GM23248 (cell line): ENCODE data around the gene MLLT11. TPM values are rescaled to one million over a fixed set of nuclear protein-coding genes. Genes with fewer than 3 reads are reported as not detected.
"Not testable (repeated sequence)": the region's sequence is repeated elsewhere in the genome, so short reads cannot be mapped to it uniquely, and the experiment has no call there.

Source experiments
- DNase-seq: peaks from one replicate; pipeline ENCODE4 v3.0.0-alpha.2; 2015
- H2AFZ ChIP-seq: fragments of 200-600 bp; sonication (generic); 2 replicates; pipeline ENCODE4 v1.6.1; 2016; ENCODE audit warnings: antibody characterized with exemption
- H3F3A ChIP-seq: fragments of 200-600 bp; sonication (generic); 2 replicates; pipeline ENCODE4 v1.6.1; 2016; ENCODE audit warnings: mild to moderate bottlenecking, antibody characterized with exemption, mixed run types; ENCODE audit not compliant: insufficient read depth
- H3K27ac ChIP-seq: fragments of 200-600 bp; sonication (generic); 2 replicates; pipeline ENCODE4 v1.5.1; 2016; ENCODE audit warnings: mild to moderate bottlenecking
- H3K27me3 ChIP-seq: fragments of 200-600 bp; sonication (generic); replicated peaks from 2 replicates; pipeline ENCODE4 v1.6.1; 2016; ENCODE audit warnings: mild to moderate bottlenecking; ENCODE audit not compliant: insufficient read depth
- H3K36me3 ChIP-seq: fragments of 200-600 bp; sonication (generic); 2 replicates; pipeline ENCODE4 v1.6.1; 2016; ENCODE audit warnings: low read depth, mild to moderate bottlenecking
- H3K4me1 ChIP-seq: fragments of 200-600 bp; sonication (generic); 2 replicates; pipeline ENCODE4 v1.6.1; 2016; ENCODE audit warnings: mild to moderate bottlenecking; ENCODE audit not compliant: insufficient read depth
- H3K4me2 ChIP-seq: fragments of 200-600 bp; sonication (generic); one replicate; pipeline ENCODE4 v1.6.1; 2016; ENCODE audit warnings: mild to moderate bottlenecking; ENCODE audit not compliant: unreplicated experiment
- H3K4me3 ChIP-seq: fragments of 200-600 bp; sonication (generic); 2 replicates; pipeline ENCODE4 v1.5.1; 2016; ENCODE audit warnings: mild to moderate bottlenecking
- H3K79me2 ChIP-seq: fragments of 200-600 bp; sonication (generic); 2 replicates; pipeline ENCODE4 v1.6.1; 2016; ENCODE audit warnings: mild to moderate bottlenecking; ENCODE audit not compliant: insufficient read depth
- H3K9ac ChIP-seq: fragments of 200-600 bp; sonication (generic); 2 replicates; pipeline ENCODE4 v1.6.1; 2016; ENCODE audit warnings: mild to moderate bottlenecking
- H3K9me2 ChIP-seq: fragments of 200-600 bp; sonication (generic); 2 replicates; pipeline ENCODE4 v1.6.1; 2016; ENCODE audit warnings: mixed run types, mild to moderate bottlenecking, moderate library complexity; ENCODE audit not compliant: insufficient read depth
- H3K9me3 ChIP-seq: fragments of 200-600 bp; sonication (generic); one replicate; pipeline ENCODE4 v1.6.1; 2017; ENCODE audit warnings: low read depth
- H4K20me1 ChIP-seq: fragments of 200-600 bp; sonication (generic); 2 replicates; pipeline ENCODE4 v1.6.0; 2016; ENCODE audit not compliant: insufficient read depth
- EZH2 ChIP-seq: fragments of 200-600 bp; sonication (generic); IDR thresholded peaks from 2 replicates; pipeline ENCODE4 v1.6.1; 2018; ENCODE audit warnings: antibody characterized with exemption, mild to moderate bottlenecking; ENCODE audit not compliant: insufficient read depth, poor library complexity, severe bottlenecking
- EZH2phosphoT487 ChIP-seq: fragments of 200-600 bp; sonication (generic); IDR thresholded peaks from 2 replicates; pipeline ENCODE4 v1.6.1; 2018; ENCODE audit warnings: antibody characterized with exemption, moderate library complexity, mild to moderate bottlenecking, low read depth; ENCODE audit not compliant: insufficient read depth
- WGBS, 2 experiments: methylation state at CpG; one replicate each; pipeline ENCODE4 v1.1.6; 2015 to 2017; ENCODE audit warnings: low lambda C conversion rate in 2 of 2, low coverage in 1 of 2; ENCODE audit errors: missing lambda C conversion rate in 2 of 2; 5-methylcytosine and 5-hydroxymethylcytosine counted together
- in situ Hi-C: fragments of 300-500 bp; cut with MboI; formaldehyde crosslinking; loops from 2 replicates; pipeline ENCODE4 v1.15.0; 2020
- polyA plus RNA-seq: library from polyadenylated mRNA; unstranded; fragments of >200 nt; fragmentation: Nextera tagmentation; extraction: Ambion mirVana; gene quantifications from 2 replicates; pipeline ENCODE4 v1.2.1, GENCODE V29; 2016
- total RNA-seq: library from RNA; depleted of rRNA; stranded (reverse); fragments of >200 nt; shearing (Covaris generic); gene quantifications from 2 replicates; pipeline ENCODE4 v1.2.3, GENCODE V29; 2014

The MLLT11 gene
- total and polyA plus RNA-seq, 2 experiments from 2014 or later, result 3.7 to 7.7 TPM

DNA sequence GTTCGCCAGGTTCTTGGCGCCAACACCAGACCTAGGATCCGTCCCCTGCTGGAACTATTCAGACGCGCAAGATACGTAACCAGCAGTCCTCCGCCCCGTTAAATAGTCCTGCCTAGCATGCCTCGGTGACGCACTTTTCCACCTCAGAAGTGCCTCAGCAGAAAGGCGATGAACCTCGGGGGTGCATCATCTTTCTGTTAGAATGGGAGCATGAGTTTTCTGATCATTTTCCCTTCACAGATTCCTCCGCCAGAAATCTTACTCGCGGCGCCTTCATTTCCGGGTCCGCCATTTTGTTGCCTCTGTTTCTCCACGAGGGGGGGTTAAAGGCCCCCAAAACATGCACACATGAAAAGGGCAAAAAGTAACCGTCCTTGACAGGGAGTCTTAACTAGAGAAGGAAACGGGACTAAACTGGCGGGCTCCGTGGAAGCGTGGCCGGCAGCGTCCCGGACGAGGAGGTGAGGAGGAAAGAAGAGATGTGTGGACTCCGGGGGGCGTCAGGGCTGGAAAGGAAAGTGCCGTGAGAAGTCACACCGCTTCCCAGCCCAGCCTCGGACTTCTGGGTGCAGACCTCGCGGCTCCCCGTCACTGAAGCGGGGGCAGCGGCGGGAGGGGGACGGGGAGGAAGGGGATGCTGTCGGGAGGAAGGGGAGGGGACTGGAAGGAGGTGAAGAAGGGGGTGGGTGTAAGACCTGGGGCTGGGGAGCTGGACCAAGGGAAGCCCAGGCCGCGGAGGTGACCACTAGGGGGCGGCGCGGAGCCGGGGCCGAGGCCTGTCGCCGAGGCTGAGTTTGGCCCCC lies 10.5 kb downstream of the MLLT11 start, which contains the start of gene GABPB2:
Gene GABPB2 (plus strand): TSS at position 288 of the 803 bp plus-strand sequence. CDS start 17,429 bp downstream, outside the sequence.
- Histone ChIP-seq H3K79me2 (peaks cover 54% of the 10 kb centered on the region), H3K4me2 (peak within 1 kb of the TSS; percentile 93), H4K20me1 (no peaks in the 10 kb centered on the region), H3K4me3 (peak within 1 kb of the TSS; percentile 96), H3K27me3 (no peaks in the 10 kb centered on the region), H3K27ac (peak within 1 kb of the TSS; percentile 99), H3K36me3 (no peaks in the 10 kb centered on the region), H3F3A (peaks cover 13% of the 10 kb centered on the region; the same call in 1 of the 2 replicates), H2AFZ (peak within 1 kb of the TSS; percentile 89), H3K9ac (peak within 1 kb of the TSS; percentile 98), H3K9me3 (no peaks in the 10 kb centered on the region), H3K4me1 (peaks cover 3% of the 10 kb centered on the region; the same call in 1 of the 2 replicates), H3K9me2 (no peaks in the 10 kb centered on the region)
- WGBS, 2 experiments, result 0 to 1% methylated on average over 33 to 50 of the region's 50 CpGs
- no peak for TF ChIP-seq EZH2
- no peak for TF ChIP-seq EZH2phosphoT487
- peak; percentile 98 for DNase-seq
- in situ Hi-C loops, result no loop called here

DNA sequence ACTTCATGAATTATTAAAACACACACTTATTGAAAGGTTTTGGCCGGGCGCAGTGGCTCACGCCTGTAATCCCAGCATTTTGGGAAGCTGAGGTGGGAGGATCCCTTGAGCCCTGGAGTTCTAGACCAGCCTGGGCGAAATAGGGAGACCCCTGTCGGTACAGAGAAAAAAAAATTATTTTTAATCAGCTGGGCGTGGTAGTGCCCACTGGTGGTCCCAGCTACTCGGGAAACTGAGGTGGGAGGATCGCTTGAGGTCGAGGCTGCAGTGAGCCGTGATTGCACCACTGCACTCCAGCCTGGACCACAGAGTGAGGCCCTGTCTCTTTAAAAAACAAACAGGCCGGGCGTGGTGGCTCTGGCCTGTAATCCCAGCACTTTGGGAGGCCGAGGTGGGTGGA lies 12.0 kb downstream of the MLLT11 start:
- Histone ChIP-seq H3K4me3 (no peak overlapping the region), H3K4me2 (no peak overlapping the region), H3K79me2 (peaks cover 42% of the 10 kb centered on the region), H3K9me2 (no peaks in the 10 kb centered on the region), H3K9ac (no peak overlapping the region), H3K27me3 (no peaks in the 10 kb centered on the region), H3K36me3 (no peaks in the 10 kb centered on the region), H3K27ac (no peak overlapping the region), H2AFZ (peak overlapping the region; percentile 89; the same call in 1 of the 2 replicates), H4K20me1 (no peaks in the 10 kb centered on the region), H3K9me3 (no peaks in the 10 kb centered on the region), H3K4me1 (peaks cover 3% of the 10 kb centered on the region; the same call in 1 of the 2 replicates), H3F3A (peaks cover 13% of the 10 kb centered on the region; the same call in 1 of the 2 replicates)
- WGBS, 2 experiments, result 85 to 90% methylated on average over 13 of the region's 13 CpGs
- TF ChIP-seq EZH2 (no peak), EZH2phosphoT487 (no peak)
- in situ Hi-C loops, result no loop called here
- DNase-seq, result no peak

DNA sequence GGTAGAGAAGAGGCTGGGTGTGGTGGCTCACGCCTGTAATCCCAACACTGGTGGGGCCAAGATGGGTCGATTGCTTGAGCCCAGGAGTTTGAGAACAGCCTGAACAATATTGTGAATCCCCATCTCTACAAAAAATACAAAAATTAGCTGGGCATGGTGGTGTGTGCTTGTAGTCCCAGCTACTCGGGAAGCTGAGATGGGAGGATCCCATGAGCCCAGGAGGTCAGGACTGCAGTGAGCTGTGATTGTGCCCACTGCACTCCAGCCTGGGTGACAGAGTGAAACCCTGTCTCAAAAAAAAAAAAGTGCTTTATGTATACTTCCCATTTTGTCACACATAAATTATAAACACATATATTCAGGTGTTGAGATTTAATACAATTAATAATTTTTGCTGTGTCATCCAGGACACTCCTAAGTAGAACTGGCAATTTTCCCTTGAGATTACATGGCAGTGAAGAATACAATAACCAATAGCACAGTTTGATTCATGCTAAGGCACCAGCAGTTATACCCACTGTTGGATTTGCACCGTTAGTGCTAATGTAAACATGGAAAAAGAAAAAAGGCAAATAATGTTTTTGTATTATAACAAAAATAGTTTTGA lies 25.9 kb downstream of the MLLT11 start:
- no peak overlapping the region for H3K27ac ChIP-seq
- no peaks in the 10 kb centered on the region for H3K36me3 ChIP-seq
- H3K79me2 ChIP-seq, result no peaks in the 10 kb centered on the region
- no peak for DNase-seq
- H3K4me3 ChIP-seq, result no peak overlapping the region
- in situ Hi-C loops, result no loop called here
- no peaks in the 10 kb centered on the region for H4K20me1 ChIP-seq
- H3K9ac ChIP-seq, result no peak overlapping the region
- H2AFZ ChIP-seq, result no peak overlapping the region
- no peaks in the 10 kb centered on the region for H3K9me3 ChIP-seq
- H3K4me2 ChIP-seq, result no peak overlapping the region
- no peaks in the 10 kb centered on the region for H3K4me1 ChIP-seq
- WGBS, 2 experiments, result 83 to 84% methylated on average over 4 of the region's 4 CpGs
- H3K27me3 ChIP-seq, result no peaks in the 10 kb centered on the region
- H3F3A ChIP-seq, result no peaks in the 10 kb centered on the region
- no peak for TF ChIP-seq EZH2
- TF ChIP-seq EZH2phosphoT487, result no peak
- H3K9me2 ChIP-seq, result no peaks in the 10 kb centered on the region

DNA sequence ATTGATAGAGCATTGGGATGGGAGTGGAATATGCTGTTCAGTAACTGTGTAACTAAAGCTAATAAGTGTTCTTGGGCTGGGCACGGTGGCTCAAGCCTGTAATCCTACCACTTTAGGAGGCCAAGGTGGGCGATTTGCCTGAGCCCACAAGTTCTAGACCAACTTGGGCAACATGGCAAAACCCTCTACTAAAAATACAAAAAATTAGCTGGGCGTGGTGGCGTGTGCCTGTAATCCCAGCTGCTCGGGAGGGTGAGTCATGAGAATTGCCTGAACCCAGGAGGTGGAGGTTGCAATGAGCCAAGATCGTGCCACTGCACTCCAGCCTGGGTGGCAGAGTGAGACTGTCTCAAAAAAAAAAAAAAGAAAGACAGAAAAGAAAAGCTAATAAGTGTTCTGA lies 37.2 kb downstream of the MLLT11 start:
- WGBS, 2 experiments, result 68 to 80% methylated on average over 6 of the region's 6 CpGs
- H3K9me3 ChIP-seq, in situ Hi-C loops, H2AFZ ChIP-seq, H3K4me3 ChIP-seq, H4K20me1 ChIP-seq, H3K4me2 ChIP-seq, H3K36me3 ChIP-seq, H3K79me2 ChIP-seq, H3K9ac ChIP-seq, H3F3A ChIP-seq, H3K9me2 ChIP-seq, H3K4me1 ChIP-seq, H3K27ac ChIP-seq, H3K27me3 ChIP-seq: not testable (repeated sequence)
- peak; percentile 34 for DNase-seq
